HTERT RPE-1 (cell line): ENCODE data around the gene HS2ST1.

Experiments used
- in situ Hi-C: fragments of 300-500 bp; cut with MboI; formaldehyde crosslinking; loops from 4 replicates; pipeline ENCODE4 v1.14.3; 2020; ENCODE audit warnings: low sequenced_read_pairs

Gene HS2ST1

GRCh38 chr1:87155170-87155569, 240.7 kb downstream of the HS2ST1 start:
- in situ Hi-C loops, result no loop called here

- in situ Hi-C loops, result no loop called here
These were observed 241.2 kb downstream of the HS2ST1 start for GRCh38 chr1:87155648-87156047.

- in situ Hi-C loops, result no loop called here
These were observed 241.7 kb downstream of the HS2ST1 start for GRCh38 chr1:87156124-87156523.

GRCh38 chr1:87159378-87159915, 245.0 kb downstream of the HS2ST1 start:
- in situ Hi-C loops, result no loop called here
